Measurements from ENCODE around the gene MPEG1.

DNA sequence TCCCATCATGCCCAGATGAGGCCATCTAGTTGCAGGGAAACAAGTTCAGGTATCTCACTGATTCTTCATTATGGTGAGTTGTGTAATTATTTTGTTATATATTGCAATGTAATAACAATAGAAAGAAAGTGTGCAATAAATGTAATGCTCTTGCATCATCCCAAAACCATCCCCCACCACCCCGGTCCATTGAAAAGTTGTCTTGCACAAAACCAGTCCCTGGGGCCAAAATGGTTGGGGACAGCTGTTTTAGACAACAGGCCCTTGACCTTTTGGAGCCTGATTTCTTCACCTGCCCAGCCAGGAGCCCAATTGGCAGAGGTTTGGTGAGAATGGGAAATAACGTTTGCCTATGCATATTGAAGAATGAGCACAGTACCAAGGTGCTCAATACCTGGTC, 15.9 kb downstream of the MPEG1 start:
- TF ChIP-seq CTCF (IDR thresholded peaks at IDR 0.05) (no peak), POLR2A (IDR thresholded peaks at IDR 0.05) (no peak), EP300 (IDR thresholded peaks at IDR 0.05) (no peak)

All from ovary (tissue), 3 donors.